Ramos (cell line): ENCODE results near the gene CDYL.

Source experiments
- in situ Hi-C: fragments of 300-500 bp; cut with MboI; formaldehyde crosslinking; loops from one replicate; pipeline ENCODE4 v1.14.3; 2022; ENCODE audit warnings: low sequenced_read_pairs; ENCODE audit not compliant: unreplicated experiment

The CDYL gene

GRCh38 chr6:4901386-4902061 lies 125.3 kb downstream of the CDYL start:
- in situ Hi-C loops: no loop called here

GRCh38 chr6:4902363-4902762 lies 126.2 kb downstream of the CDYL start:
- in situ Hi-C loops: no loop called here

GRCh38 chr6:4903121-4903520 lies 126.9 kb downstream of the CDYL start:
- in situ Hi-C loops: no loop called here

- in situ Hi-C loops: no loop called here
These were observed 127.7 kb downstream of the CDYL start for GRCh38 chr6:4903751-4904370.

- in situ Hi-C loops: no loop called here
These were observed 128.3 kb downstream of the CDYL start for GRCh38 chr6:4904461-4905025.

- in situ Hi-C loops: no loop called here
These were observed 129.6 kb downstream of the CDYL start for GRCh38 chr6:4905826-4906225.

GRCh38 chr6:4906293-4907276 lies 130.4 kb downstream of the CDYL start:
- in situ Hi-C loops: no loop called here

- in situ Hi-C loops: no loop called here
These were observed 131.4 kb downstream of the CDYL start for GRCh38 chr6:4907602-4908001.

GRCh38 chr6:4908062-4908461 lies 131.9 kb downstream of the CDYL start:
- in situ Hi-C loops: no loop called here

- in situ Hi-C loops: no loop called here
These were observed 133.0 kb downstream of the CDYL start for GRCh38 chr6:4909063-4909706.

GRCh38 chr6:4910037-4910760 lies 134.0 kb downstream of the CDYL start:
- in situ Hi-C loops: no loop called here

- in situ Hi-C loops: no loop called here
These were observed 136.4 kb downstream of the CDYL start for GRCh38 chr6:4912559-4912958.

- in situ Hi-C loops: no loop called here
These were observed 137.7 kb downstream of the CDYL start for GRCh38 chr6:4913705-4914419.

- in situ Hi-C loops: no loop called here
These were observed 138.4 kb downstream of the CDYL start for GRCh38 chr6:4914420-4915159.

GRCh38 chr6:4916954-4917561 lies 140.9 kb downstream of the CDYL start:
- in situ Hi-C loops: no loop called here

- in situ Hi-C loops: no loop called here
These were observed 144.8 kb downstream of the CDYL start for GRCh38 chr6:4920914-4921410.

- in situ Hi-C loops: no loop called here
These were observed 146.4 kb downstream of the CDYL start for GRCh38 chr6:4922488-4923037.
